HG03457 (cell line): ENCODE measurements around the gene PDAP1.
"Not testable (repeated sequence)": the region's sequence is repeated elsewhere in the genome, so short reads cannot be mapped to it uniquely, and the experiment has no call there.

Experiments
- ATAC-seq: cut with Tn5 transposase; IDR thresholded peaks from one replicate; pipeline ENCODE4 v1.9.1; 2021; ENCODE audit warnings: moderate number of reproducible peaks; ENCODE audit not compliant: unreplicated experiment

PDAP1 gene

GRCh38 chr7:99380032-99380822, 28.2 kb downstream of the PDAP1 start:
- peak; percentile 26 for ATAC-seq

GRCh38 chr7:99379693-99380031, 28.7 kb downstream of the PDAP1 start:
- ATAC-seq: not testable (repeated sequence)

- no peak for ATAC-seq
Observed at GRCh38 chr7:99379043-99379577, 29.3 kb downstream of the PDAP1 start.

GRCh38 chr7:99375070-99375807, 33.2 kb downstream of the PDAP1 start:
- peak; percentile 37 for ATAC-seq

GRCh38 chr7:99374111-99375064, 34.0 kb downstream of the PDAP1 start, which contains the start of gene ARPC1B:
ARPC1B (plus strand) TSS chr7:99374730; CDS start chr7:99385715, 10,985 bp downstream.
- peak; percentile 35 for ATAC-seq

GRCh38 chr7:99373091-99374066, 35.0 kb downstream of the PDAP1 start:
- ATAC-seq: no peak

GRCh38 chr7:99372275-99373090, 35.9 kb downstream of the PDAP1 start:
- no peak for ATAC-seq

GRCh38 chr7:99371376-99371920, 36.9 kb downstream of the PDAP1 start:
- no peak for ATAC-seq

GRCh38 chr7:99369767-99370391, 38.5 kb downstream of the PDAP1 start:
- ATAC-seq: no peak

GRCh38 chr7:99368750-99369389, 39.5 kb downstream of the PDAP1 start:
- no peak for ATAC-seq

GRCh38 chr7:99366646-99367045, 41.8 kb downstream of the PDAP1 start:
- ATAC-seq: no peak

- ATAC-seq: no peak
Observed at GRCh38 chr7:99365318-99366141, 42.9 kb downstream of the PDAP1 start.

- ATAC-seq: no peak
Observed at GRCh38 chr7:99363286-99363685, 45.1 kb downstream of the PDAP1 start.

- no peak for ATAC-seq
Observed at GRCh38 chr7:99362801-99363200, 45.6 kb downstream of the PDAP1 start.

GRCh38 chr7:99359465-99360154, 48.8 kb downstream of the PDAP1 start:
- ATAC-seq: no peak

GRCh38 chr7:99358521-99358920, 49.9 kb downstream of the PDAP1 start:
- ATAC-seq: not testable (repeated sequence)
